GM19397 (cell line): ENCODE results near the gene NUP85.
"Not testable (repeated sequence)": the region's sequence is repeated elsewhere in the genome, so short reads cannot be mapped to it uniquely, and the experiment has no call there.

Source experiments
- ATAC-seq: cut with Tn5 transposase; IDR thresholded peaks from one replicate; pipeline ENCODE4 v1.9.1; 2021; ENCODE audit warnings: mild to moderate bottlenecking, moderate library complexity; ENCODE audit not compliant: unreplicated experiment

The NUP85 gene

GRCh38 chr17:75199886-75200618 is 5.4 kb upstream of the NUP85 start:
- no peak for ATAC-seq

- ATAC-seq: no peak
These were observed 299 bp downstream of the NUP85 start for GRCh38 chr17:75205793-75206163.

GRCh38 chr17:75207050-75207407 is 1.6 kb downstream of the NUP85 start:
- not testable (repeated sequence) for ATAC-seq

- no peak for ATAC-seq
These were observed 2.3 kb downstream of the NUP85 start for GRCh38 chr17:75207760-75208159.

- ATAC-seq: no peak
These were observed 2.7 kb downstream of the NUP85 start for GRCh38 chr17:75208161-75208560.

GRCh38 chr17:75209061-75209460 is 3.6 kb downstream of the NUP85 start:
- no peak for ATAC-seq

GRCh38 chr17:75218131-75218530 is 12.7 kb downstream of the NUP85 start:
- no peak for ATAC-seq

GRCh38 chr17:75219815-75220214 is 14.3 kb downstream of the NUP85 start:
- ATAC-seq: no peak

GRCh38 chr17:75225016-75225415 is 19.5 kb downstream of the NUP85 start:
- no peak for ATAC-seq

- no peak for ATAC-seq
These were observed 22.2 kb downstream of the NUP85 start for GRCh38 chr17:75227729-75228128.

GRCh38 chr17:75228305-75228704 is 22.8 kb downstream of the NUP85 start:
- ATAC-seq: no peak

GRCh38 chr17:75228847-75229246 is 23.4 kb downstream of the NUP85 start:
- ATAC-seq: no peak

GRCh38 chr17:75231071-75231470 is 25.6 kb downstream of the NUP85 start:
- ATAC-seq: no peak

- ATAC-seq: no peak
These were observed 26.4 kb downstream of the NUP85 start for GRCh38 chr17:75231741-75232464.

GRCh38 chr17:75232786-75233185 is 27.3 kb downstream of the NUP85 start:
- no peak for ATAC-seq

GRCh38 chr17:75237100-75238014 is 31.9 kb downstream of the NUP85 start:
- no peak for ATAC-seq

- no peak for ATAC-seq
These were observed 32.6 kb downstream of the NUP85 start for GRCh38 chr17:75238020-75238580.

- ATAC-seq: no peak
These were observed 33.3 kb downstream of the NUP85 start for GRCh38 chr17:75238684-75239191.

- no peak for ATAC-seq
These were observed 33.7 kb downstream of the NUP85 start for GRCh38 chr17:75239214-75239613.

- no peak for ATAC-seq
These were observed 34.4 kb downstream of the NUP85 start for GRCh38 chr17:75239778-75240393.
